Measurements from ENCODE around the gene LBHD2.

DNA sequence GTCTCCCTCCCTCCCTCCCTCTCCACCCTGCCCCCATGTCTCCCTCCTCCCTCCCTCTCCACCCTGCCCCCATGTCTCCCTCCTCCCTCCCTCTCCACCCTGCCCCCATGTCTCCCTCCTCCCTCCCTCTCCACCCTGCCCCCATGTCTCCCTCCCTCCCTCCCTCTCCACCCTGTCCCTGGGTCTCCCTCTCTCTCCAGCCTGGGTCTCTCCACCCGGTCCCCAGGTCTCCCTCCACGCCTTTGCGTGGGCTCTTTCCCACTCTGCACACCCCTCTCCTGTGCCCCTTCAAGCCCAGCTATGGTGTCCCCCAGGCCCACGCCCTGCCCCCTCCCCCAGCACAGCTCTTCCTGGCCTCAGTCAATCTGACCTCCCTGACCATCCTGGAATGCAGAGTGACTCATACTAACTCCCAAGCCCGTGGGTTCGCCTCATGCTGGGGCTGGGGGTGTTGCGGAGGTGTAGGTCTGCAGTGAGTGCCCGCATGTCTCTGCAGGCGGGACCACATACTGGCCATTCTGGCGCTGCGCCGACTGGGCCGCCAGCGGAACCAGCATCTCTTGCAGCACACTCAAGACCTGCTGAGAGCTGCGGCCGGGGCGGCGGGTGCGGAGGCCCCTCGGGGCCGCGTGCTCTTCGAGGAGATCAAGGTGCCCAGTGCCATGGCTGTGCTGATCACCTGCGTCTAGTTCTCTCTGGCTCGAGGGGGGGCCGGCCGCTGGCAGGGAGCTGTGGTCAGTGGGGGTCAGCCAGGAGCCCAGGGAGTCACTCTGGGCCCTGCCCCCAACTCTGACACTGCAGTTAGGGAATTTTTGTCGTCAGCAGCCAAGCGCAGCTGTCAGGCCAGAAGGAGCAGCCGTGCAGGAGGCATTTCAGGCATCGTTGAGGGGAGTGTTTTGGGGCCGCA lies 25.8 kb downstream of the LBHD2 start:
- no peak for TF ChIP-seq ARNT (IDR thresholded peaks at IDR 0.05)
- no peak for TF ChIP-seq SP1 (IDR thresholded peaks at IDR 0.05)
- TF ChIP-seq TARDBP (IDR thresholded peaks at IDR 0.05) = no peak
- no peak for TF ChIP-seq PKNOX1 (IDR thresholded peaks at IDR 0.05)
- no peak for TF ChIP-seq ELF4 (IDR thresholded peaks at IDR 0.05)
- no peak for TF ChIP-seq L3MBTL2 (conservative IDR thresholded peaks at IDR 0.05)
- no peak for TF ChIP-seq CTBP1 (IDR thresholded peaks at IDR 0.05; ENCODE audit: borderline replicate concordance)
- TF ChIP-seq FOXM1 (IDR thresholded peaks at IDR 0.05; ENCODE audit: borderline replicate concordance) = no peak
- no peak for TF ChIP-seq HDGF (IDR thresholded peaks at IDR 0.05; ENCODE audit: borderline replicate concordance)
